GM18867 (cell line): ENCODE results near the gene MS4A8.
"Not testable (repeated sequence)": the region's sequence is repeated elsewhere in the genome, so short reads cannot be mapped to it uniquely, and the experiment has no call there.

Source experiments
- ATAC-seq: cut with Tn5 transposase; IDR thresholded peaks from one replicate; pipeline ENCODE4 v1.9.1; 2021; ENCODE audit warnings: mild to moderate bottlenecking, moderate library complexity; ENCODE audit not compliant: unreplicated experiment

MS4A8 gene

DNA sequence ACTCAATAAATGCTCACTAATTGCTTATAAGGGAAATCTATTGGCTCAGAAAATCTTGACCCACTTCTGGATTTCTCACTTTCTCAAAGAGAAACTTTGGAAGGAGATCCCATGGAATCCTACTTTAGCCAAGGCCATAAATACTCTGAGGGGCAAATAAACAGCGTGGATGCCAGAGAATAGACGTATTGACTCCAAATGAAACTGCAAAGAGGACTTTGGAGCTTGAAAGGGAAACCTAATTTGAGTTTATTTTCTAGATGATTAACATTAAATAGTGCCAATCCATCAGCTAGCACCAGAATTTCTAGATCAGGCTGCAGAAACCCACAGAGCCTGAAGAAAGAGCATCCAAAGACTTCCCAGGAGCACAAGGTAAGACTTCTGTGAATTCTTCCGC, 25.0 kb downstream of the MS4A8 start, which contains the start of gene MS4A18:
Gene MS4A18, plus strand, starts transcription at position 301 of the 400 bp plus-strand sequence.
- ATAC-seq, result no peak

GRCh38 chr11:60725592-60725991, 26.2 kb downstream of the MS4A8 start:
- no peak for ATAC-seq

GRCh38 chr11:60731586-60731985, 32.2 kb downstream of the MS4A8 start:
- no peak for ATAC-seq

DNA sequence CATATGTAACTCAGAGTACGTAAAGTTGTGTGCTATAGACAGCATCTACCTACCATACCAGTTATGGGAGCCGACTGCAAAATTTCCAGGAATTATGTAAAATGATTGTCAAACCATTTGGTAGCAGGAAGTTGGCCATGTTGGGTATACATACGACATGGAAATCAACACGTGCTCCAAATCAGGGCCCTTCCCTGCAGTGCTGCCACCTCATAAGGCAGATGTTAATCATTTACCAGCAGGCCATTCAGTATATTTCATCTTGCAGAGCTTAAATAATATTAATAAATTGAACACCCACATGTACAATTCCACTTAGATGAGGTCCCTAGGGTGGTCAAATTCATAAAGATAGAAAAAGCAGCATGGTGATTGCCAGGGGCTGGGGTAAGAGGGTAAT, 34.9 kb downstream of the MS4A8 start:
- ATAC-seq, result no peak

GRCh38 chr11:60739114-60739513, 39.7 kb downstream of the MS4A8 start:
- ATAC-seq, result no peak

DNA sequence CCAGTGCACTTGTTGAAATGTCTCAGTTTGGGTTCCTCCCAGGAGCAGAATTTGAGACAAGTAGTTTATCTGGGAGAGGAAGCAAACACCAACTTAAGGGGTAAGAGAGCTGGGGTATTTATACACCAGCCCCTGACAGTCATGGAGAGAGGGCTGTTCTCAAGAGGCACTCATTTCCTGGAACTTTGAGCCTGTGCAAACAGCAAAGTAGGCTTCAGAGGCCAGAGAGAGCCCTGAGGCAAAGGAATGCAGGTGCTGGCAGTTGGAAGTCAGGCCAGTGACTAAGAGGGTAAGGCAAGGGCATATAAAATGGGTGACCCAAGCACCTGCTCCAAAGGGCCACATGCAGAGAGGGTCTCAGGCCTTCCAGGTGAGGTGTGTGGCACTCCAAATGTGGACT, 41.2 kb downstream of the MS4A8 start:
- ATAC-seq, result no peak

DNA sequence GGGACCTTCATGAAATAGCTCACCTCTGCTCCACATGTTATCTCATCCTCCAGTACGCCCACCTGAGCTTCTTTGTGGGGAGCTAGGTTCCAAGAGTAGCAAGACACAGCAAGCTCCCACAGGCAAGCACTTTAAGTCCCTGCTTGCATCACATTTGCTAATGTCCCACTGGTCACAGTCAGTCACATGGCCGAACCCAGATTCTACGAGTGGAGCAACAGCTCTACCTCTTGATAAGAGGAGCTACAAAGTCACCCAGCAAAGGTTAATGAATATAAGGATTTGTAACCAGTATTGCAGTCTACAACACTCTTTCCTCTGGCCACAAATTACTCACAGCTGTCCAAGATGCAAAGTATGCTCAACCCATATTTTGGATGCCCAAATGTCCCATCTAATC, 42.0 kb downstream of the MS4A8 start:
- no peak for ATAC-seq

DNA sequence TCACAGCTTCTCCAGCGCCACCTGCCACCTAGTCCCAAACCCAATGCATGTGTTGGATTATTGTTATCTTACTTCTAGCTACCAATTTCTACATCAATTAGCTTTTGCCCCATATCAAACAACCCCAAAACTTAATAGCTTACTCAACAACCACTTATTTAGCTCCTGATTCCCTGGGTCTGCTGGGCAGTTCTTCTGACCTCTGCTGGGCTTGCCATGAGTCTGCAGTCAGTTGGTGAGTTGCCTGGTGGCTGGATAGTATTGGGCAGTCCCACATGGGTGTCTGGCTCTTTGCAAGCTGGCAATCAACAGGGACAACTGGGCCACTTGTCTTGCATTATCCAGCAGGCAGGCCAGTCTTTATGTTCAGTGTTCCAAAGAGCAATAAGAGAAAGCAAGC, 43.6 kb downstream of the MS4A8 start:
- no peak for ATAC-seq

- ATAC-seq, result no peak
These were observed 44.7 kb downstream of the MS4A8 start for GRCh38 chr11:60744114-60744513.

DNA sequence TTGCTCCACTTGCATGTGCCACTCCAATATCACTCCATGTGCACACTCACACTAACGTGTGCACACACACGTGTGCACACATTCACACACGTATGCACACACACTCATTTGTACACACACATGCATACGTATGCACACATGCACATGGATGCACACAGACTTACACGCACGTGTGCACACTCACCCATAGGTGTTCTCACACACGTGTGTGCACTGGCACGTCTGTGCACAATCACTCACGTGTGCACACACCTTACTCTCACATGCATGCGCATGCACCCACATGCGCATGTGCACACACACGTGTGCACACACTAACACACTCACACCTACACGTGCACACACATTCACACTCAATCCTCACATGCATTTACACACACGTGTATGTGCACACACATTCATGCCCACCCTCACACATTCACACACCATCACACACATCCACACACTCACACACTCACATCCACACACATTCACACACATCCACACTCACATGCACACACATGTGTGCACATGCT, 48.0 kb downstream of the MS4A8 start:
- ATAC-seq, result no peak

DNA sequence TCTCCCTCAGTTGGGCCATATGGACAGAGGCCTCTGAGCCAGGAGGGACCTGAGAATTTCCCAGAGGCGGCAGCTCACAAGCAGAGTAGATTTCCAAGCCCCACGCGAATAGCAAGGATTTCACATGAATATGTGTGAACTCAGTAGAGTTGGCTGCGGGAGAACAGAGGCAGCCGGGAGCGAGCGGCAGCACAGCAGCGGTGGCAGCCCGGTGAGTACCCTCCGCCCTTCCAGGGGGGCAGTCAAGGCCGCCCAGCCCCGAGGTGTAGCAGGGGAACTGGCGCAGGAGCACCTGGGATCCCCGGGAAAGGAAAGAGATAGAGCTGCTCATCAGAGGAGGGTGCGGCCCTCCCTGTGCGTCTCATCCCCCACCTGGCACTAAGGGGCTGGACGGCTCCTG, 48.8 kb downstream of the MS4A8 start:
- ATAC-seq, result no peak

DNA sequence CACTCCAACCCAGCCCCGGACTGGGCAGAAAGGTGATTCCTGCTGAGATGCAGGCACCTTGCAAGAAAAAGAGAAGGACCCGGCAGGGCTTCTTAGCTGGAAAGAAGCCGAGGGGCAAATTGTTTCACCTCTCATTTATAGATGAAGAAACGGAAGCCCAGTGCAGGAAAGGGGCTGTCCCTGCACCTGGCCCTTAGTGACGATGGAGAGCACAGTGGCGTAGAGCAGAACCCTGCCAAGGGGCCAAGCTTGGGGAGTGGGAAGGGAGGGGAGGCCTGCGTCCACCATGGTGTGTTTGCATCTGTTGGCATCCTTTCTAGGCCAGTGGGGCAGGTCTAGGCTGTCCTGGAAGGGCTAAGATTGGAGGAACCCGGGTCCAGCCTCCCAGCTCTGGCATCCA, 49.4 kb downstream of the MS4A8 start:
- no peak for ATAC-seq

DNA sequence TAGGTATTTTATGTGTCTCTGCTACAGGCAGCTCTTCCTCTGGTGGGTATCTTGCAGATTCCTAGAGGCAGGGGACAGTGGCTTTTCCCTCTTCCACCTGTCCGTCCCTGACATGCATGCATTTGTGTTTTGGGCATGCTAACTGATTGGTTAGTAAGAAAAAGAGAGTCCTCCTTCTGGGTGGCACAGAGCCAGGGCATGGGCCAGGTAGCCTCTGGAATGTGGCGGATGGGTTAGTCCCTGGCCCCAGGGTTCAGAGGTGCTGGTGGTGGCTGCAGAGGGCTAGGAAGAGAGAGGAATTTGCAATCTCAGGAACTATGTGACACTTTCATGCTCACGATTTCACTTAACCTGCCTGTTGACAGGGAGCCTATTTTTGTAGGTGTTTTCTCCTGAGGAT, 51.5 kb downstream of the MS4A8 start:
- ATAC-seq, result no peak

DNA sequence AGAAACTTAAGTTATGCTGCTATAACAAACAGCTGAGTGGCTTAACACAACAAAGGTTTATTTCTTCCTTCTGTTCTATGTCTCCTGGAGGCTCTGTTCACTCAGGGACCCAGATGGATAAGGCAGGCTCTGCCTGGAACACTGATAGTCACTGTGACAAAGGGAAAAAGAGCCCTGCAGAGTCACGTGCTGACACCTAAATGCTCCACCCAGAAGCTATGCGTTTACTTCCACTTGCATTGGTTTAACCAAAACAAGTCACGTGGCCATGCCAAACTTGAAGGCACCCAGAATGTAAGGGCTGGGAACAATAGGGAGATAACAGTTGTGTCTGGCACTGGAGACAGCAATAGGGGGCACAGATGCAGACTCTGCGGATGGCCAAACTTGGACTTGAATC, 53.9 kb downstream of the MS4A8 start:
- ATAC-seq, result no peak

GRCh38 chr11:60754887-60755286, 55.5 kb downstream of the MS4A8 start:
- no peak for ATAC-seq

DNA sequence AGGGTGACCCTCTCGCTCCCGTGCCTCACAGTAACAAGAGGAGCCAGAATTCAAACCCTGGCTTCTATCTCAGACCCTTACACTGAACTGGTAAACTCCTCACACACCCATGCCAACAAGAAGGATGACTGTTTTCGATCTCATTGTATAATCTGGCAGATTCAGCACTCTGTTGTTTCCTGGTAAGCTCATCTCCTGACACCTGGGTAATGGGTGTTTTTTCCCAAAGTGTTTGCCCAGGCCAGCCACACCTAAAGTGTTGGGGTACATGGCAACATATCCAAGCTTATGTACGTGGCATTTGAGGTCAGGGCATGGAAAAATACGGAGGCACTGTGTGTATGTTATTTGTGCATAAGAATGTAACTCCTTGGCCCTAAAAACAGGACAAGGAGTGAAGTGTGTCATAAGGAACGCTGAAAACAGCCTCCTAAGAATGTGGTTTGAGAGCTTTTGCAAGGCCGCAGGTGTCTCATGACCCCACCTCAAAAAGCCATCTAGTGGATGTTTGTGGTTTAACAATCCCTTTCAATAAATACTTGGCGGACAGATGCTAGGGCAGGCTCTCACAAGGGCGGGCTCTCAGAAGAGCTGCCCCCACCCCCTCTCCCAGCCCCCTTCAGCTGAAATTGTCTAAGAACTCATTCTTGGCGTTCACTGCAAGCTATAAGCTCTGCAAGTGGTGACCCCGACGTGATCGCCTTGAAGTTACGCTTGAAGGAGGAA, 57.1 kb downstream of the MS4A8 start, which contains the start of gene MS4A15:
Gene MS4A15, plus strand, starts transcription at position 561 of the 726 bp plus-strand sequence. CDS start 6,867 bp downstream, outside the sequence.
- ATAC-seq, result no peak

DNA sequence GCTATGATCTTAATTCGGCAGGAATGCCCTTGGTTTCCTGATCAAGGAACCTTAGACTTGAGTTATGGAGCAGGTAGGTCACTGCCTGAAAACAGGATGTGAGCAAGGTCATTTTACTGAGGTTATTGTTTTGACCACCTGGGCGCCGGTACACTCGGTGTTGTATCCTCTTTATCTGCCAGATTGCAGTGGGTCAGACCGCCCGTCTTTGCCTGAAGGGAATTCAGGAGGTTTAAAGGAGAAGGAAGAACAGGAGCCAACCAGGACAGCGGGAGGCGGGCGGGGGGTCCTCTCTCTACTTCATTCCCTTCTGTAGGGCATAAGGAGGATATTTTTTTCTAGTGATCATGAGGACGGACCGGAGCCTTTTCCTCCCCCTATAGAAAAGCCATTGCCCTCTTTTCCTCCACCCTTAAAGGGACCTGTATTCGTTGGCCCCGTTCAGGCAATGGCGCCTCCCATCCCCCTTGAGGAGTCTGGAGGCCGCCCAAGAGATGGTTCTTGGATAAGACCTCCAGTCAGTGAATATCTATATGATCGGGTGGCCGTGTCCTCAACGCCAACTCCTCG, 57.9 kb downstream of the MS4A8 start:
- no peak for ATAC-seq

DNA sequence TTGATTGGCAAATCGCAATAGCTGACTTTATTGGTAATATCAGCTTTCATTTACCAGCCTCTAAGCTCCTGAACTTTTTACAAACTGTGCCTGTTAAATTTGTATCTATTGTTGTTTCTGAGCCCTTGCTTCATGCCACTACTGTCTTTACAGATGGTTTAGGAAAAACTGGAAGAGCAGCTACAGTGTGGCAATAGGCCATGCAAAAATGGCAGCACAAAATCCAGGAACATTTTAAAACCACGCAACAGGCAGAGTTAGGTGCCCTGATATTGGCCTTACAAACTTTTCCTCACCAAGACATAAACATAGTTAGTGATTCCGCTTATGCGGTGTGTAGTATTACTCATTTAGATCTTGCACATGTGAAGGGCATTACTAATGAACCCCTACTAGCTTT, 59.3 kb downstream of the MS4A8 start:
- ATAC-seq, result not testable (repeated sequence)

- ATAC-seq, result not testable (repeated sequence)
These were observed 60.2 kb downstream of the MS4A8 start for GRCh38 chr11:60759438-60760225.

- peak; percentile 39 for ATAC-seq
These were observed 62.2 kb downstream of the MS4A8 start for GRCh38 chr11:60761436-60762190.
